Hematopoietic multipotent progenitor cell treated with erythropoietin and hydrocortisone succinate and interleukin-3 and kit ligand, for 17 days (in vitro differentiated cells): ENCODE data around the gene COPE.
"Not testable (repeated sequence)": the region's sequence is repeated elsewhere in the genome, so short reads cannot be mapped to it uniquely, and the experiment has no call there.

ENCODE experiments used
- DNase-seq: peaks from one replicate; pipeline ENCODE4 v3.0.0-alpha.2; 2015; ENCODE audit warnings: low spot score

COPE gene

DNA sequence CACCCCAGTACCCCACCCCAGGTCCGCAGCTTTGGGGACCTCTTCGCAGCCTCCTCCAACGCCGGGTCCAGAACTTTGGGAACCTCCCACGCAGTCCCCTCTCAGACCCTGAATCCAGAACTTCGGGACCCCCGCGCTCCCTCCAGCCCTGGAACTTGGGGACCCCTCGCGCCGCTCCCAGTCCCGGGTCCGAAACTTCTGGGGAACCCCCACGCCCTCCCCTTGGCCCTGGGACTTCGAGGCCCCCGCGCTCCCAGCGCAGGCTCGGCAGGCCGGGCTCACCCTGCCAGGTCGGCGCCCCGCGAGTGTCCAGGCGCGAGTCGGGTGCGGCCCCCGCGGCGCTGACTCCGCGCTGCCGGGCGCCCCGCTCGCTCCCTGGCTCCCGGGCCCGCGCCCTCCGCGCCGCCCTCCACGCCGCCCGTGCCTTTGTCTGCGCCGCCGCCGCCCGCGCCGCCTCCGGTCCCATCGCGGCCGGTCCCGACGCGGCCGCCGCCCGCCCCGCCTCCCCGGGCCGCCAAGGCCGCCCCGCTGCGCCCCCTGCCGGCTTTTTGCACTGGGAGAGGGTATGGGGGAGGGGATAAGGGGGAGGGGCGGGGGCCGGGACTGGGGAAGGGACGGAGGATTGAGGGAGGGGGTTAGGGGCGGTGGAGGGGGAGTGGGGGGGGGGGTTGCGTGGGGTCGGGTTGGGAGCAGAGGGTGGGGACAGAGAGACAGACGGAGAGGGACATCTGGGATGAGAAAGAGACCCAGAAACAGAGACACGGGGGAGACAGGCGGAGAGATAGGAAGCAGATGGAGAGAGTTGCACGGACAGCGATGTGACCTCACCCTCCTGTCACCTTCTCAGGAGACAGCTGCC, 21.8 kb upstream of the COPE start, which contains the start of gene HOMER3:
Gene HOMER3 (minus strand): TSS at position 449 of the 859 bp plus-strand sequence. CDS start 2,235 bp downstream, outside the sequence.
- peak; percentile 24 for DNase-seq

GRCh38 chr19:18939922-18940768, 21.0 kb upstream of the COPE start:
- no peak for DNase-seq

GRCh38 chr19:18939163-18939562, 20.0 kb upstream of the COPE start:
- DNase-seq: no peak

- DNase-seq: no peak
Observed at GRCh38 chr19:18933297-18933696, 14.1 kb upstream of the COPE start.

GRCh38 chr19:18932216-18932841, 13.1 kb upstream of the COPE start:
- peak; percentile 79 for DNase-seq

GRCh38 chr19:18931316-18932162, 12.4 kb upstream of the COPE start:
- no peak for DNase-seq

- no peak for DNase-seq
Observed at GRCh38 chr19:18929311-18929710, 10.1 kb upstream of the COPE start.

DNA sequence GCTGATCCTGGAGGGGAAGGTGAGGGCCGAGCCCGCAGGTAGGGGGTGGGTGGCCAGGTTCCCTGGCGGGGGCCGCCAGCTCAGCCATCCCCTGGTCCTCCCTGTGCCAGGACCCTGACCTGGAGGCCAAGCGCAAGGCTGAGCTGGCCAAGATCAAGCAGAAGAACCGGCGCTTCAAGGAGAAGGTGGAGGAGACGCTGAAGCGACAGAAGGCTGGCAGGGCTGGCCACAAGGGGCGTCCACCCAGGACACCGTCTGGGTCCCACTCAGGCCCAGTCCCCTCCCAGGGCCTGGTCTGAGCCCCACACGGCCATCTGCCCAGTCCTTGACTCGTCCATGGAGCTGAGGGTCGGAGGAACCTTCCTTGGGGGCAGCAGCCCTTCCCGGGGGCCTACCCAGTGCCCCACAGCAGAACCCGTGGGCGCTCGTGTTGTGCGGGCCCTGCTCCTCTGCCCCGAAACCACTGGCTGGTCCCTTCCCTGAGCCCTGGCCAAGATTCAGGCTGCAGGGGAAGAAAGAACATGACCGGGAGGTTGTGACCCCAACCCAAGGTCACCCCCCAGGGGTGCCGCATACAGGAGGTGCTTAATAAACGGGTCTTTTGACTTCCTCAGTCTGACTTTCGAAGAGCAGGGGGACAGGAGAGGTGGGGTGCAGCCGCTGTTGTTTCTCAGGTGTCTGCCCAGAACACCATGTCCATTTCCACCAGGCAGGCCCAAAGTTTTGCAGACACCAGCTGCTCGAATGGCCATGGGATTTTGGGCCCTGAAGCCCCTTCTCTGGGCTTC, 9.0 kb upstream of the COPE start:
- no peak for DNase-seq

GRCh38 chr19:18924684-18925213, 5.6 kb upstream of the COPE start:
- DNase-seq: no peak

- no peak for DNase-seq
Observed at GRCh38 chr19:18922228-18922985, 3.2 kb upstream of the COPE start.

GRCh38 chr19:18921593-18921992, 2.4 kb upstream of the COPE start:
- DNase-seq: no peak

- DNase-seq: no peak
Observed at GRCh38 chr19:18920400-18920799, 1.2 kb upstream of the COPE start.

GRCh38 chr19:18919900-18920214, 670 bp upstream of the COPE start:
- no peak for DNase-seq

DNA sequence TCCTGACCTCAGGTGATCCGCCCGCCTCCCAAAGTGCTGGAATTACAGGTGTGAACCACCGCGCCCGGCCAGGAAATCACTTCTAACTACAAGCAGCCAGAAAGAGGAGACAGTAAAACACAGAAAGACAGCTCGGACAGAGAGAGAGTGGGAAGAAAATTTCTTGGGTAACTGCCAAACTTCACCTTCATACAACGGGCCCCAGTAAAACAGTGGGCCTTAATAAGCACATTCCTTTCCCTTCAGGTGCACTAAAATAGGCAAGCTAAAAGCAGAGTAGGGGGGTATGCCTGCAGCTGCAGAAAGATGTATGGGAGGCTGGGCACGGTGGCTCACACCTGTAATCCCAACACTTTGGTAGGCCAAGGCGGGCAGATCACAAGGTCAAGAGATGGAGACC, 1.6 kb downstream of the COPE start:
- DNase-seq: not testable (repeated sequence)

DNA sequence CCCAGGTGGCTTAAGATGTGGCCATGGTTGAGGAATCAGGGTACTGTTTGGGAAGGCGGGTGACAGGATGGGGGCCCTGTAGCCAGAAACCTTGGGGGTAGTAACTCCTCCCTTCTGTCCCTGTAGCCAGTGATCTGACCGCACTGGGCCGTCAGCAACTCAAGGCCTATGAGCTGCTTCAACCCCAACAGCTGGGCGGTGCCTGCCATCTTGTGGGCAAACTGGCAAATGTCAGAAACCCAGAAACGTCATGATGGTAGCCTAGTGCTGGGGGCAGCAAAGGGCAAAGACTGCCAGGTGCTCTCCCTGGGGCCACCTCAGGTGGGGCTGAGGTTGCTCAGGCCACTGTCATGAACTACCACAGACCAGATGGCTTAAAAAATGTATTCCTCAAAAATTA, 3.5 kb downstream of the COPE start:
- peak; percentile 36 for DNase-seq

GRCh38 chr19:18913466-18913865, 5.7 kb downstream of the COPE start:
- no peak for DNase-seq

GRCh38 chr19:18912933-18913332, 6.3 kb downstream of the COPE start:
- DNase-seq: no peak

GRCh38 chr19:18910801-18911436, 8.3 kb downstream of the COPE start:
- no peak for DNase-seq

GRCh38 chr19:18910010-18910409, 9.2 kb downstream of the COPE start:
- no peak for DNase-seq
